Naive thymus-derived CD4-positive, alpha-beta T cell (primary cell): ENCODE measurements around the gene PAOX. TPM values are rescaled to one million over a fixed set of nuclear protein-coding genes. Genes with fewer than 3 reads are reported as not detected.

Experiments
- ATAC-seq: fragments of 150-1000 bp; cut with Tn5 transposase; 2 replicates; pipeline ENCODE4 v1.10.0; 2021; ENCODE audit warnings: mild to moderate bottlenecking, moderate library complexity
- CTCF ChIA-PET: fragments of 350-600 bp; sonication (Branson Sonifier 250); formaldehyde crosslinking; loops from one replicate; lab custom pipeline; 2021; ENCODE audit warnings: antibody characterized with exemption; lab: Charles Lee
- POLR2A ChIA-PET: fragments of 350-600 bp; sonication (Branson Sonifier 250); formaldehyde crosslinking; loops from one replicate; lab custom pipeline; 2021; ENCODE audit warnings: antibody characterized with exemption, inconsistent platforms; lab: Charles Lee
- DNase-seq, 9 donors: peaks; one replicate each; pipeline versions ENCODE4 v3.0.0 to v3.0.0-alpha.2; 2020 to 2022; ENCODE audit warnings: mixed read lengths in 1 of 9
- H3K27ac ChIP-seq: one replicate; pipeline ENCODE4 v1.7.0; 2013; ENCODE audit warnings: mild to moderate bottlenecking, low read depth, low read length, moderate library complexity
- H3K27me3 ChIP-seq, 2 donors: one replicate each; pipeline ENCODE4 v1.7.0; 2013; ENCODE audit warnings: low read length in 2 of 2, mild to moderate bottlenecking in 2 of 2, moderate library complexity in 2 of 2; ENCODE audit not compliant: control insufficient read depth in 2 of 2, insufficient read depth in 2 of 2
- H3K36me3 ChIP-seq, 3 experiments: 1 replicate in 2 of 3; 2 replicates in 1 of 3; pipeline ENCODE4 v1.7.0; 2013; ENCODE audit warnings: low read length in 3 of 3, mild to moderate bottlenecking in 3 of 3, moderate library complexity in 1 of 3; ENCODE audit not compliant: insufficient read depth in 3 of 3, control insufficient read depth in 2 of 3
- H3K4me1 ChIP-seq, 2 donors: one replicate each; pipeline ENCODE4 v1.7.0; 2013; ENCODE audit warnings: low read length in 2 of 2, mild to moderate bottlenecking in 2 of 2, moderate library complexity in 1 of 2; ENCODE audit not compliant: control insufficient read depth in 2 of 2, insufficient read depth in 2 of 2
- H3K4me3 ChIP-seq: 2 replicates; pipeline ENCODE4 v1.7.0; 2013; ENCODE audit warnings: mild to moderate bottlenecking, low read length
- H3K9me3 ChIP-seq, 3 experiments: 1 replicate in 2 of 3; 2 replicates in 1 of 3; pipeline ENCODE4 v1.7.0; 2013; ENCODE audit warnings: low read length in 3 of 3; ENCODE audit not compliant: control insufficient read depth in 2 of 3
- H3K27ac Mint-ChIP-seq, 9 donors: one replicate each; pipeline ENCODE4 v1.8.0; 2020 to 2022; ENCODE audit warnings: mixed read lengths in 9 of 9, mild to moderate bottlenecking in 8 of 9, moderate library complexity in 5 of 9, inconsistent platforms in 2 of 9
- H3K27me3 Mint-ChIP-seq, 5 donors: one replicate each; pipeline ENCODE4 v1.8.0; 2021 to 2022; ENCODE audit warnings: mixed read lengths in 5 of 5, mild to moderate bottlenecking in 1 of 5
- H3K36me3 Mint-ChIP-seq, 5 donors: one replicate each; pipeline ENCODE4 v1.8.0; 2020 to 2022; ENCODE audit warnings: mixed read lengths in 5 of 5, mild to moderate bottlenecking in 3 of 5, inconsistent platforms in 1 of 5
- H3K4me1 Mint-ChIP-seq, 7 donors: one replicate each; pipeline ENCODE4 v1.8.0; 2020 to 2022; ENCODE audit warnings: mixed read lengths in 7 of 7, mild to moderate bottlenecking in 3 of 7, inconsistent platforms in 1 of 7
- H3K4me3 Mint-ChIP-seq, 10 donors: one replicate each; pipeline ENCODE4 v1.8.0; 2020 to 2022; ENCODE audit warnings: mild to moderate bottlenecking in 10 of 10, mixed read lengths in 10 of 10, moderate library complexity in 6 of 10, inconsistent platforms in 2 of 10
- H3K9me3 Mint-ChIP-seq, 11 donors: one replicate each; pipeline ENCODE4 v1.8.0; 2020 to 2022; ENCODE audit warnings: mixed read lengths in 11 of 11, mild to moderate bottlenecking in 4 of 11, inconsistent platforms in 1 of 11, moderate library complexity in 1 of 11
- intact Hi-C, 2 donors: fragments of 100-400 bp; cut with micrococcal nuclease; formaldehyde crosslinking; loops; one replicate each; pipeline ENCODE4 v1.15.1; 2023
- polyA plus RNA-seq, 2 donors: library from polyadenylated mRNA; unstranded; fragments of 300-500 nt; fragmentation: Illumina TruSeq; gene quantifications; one replicate each; pipeline ENCODE4 v1.2.3, GENCODE V29; 2021
- total RNA-seq, 6 experiments: library from RNA in 5 of 6; stranded (reverse) in 5 of 6; gene quantifications; 1 replicate in 5 of 6; 2 replicates in 1 of 6; pipeline ENCODE4 v1.2.3 and lab custom pipeline; 2021 to 2026

Gene PAOX
- total and polyA plus RNA-seq, 7 experiments from 2014 or later, result 1.6 to 9.8 (median 7.7) TPM

DNA sequence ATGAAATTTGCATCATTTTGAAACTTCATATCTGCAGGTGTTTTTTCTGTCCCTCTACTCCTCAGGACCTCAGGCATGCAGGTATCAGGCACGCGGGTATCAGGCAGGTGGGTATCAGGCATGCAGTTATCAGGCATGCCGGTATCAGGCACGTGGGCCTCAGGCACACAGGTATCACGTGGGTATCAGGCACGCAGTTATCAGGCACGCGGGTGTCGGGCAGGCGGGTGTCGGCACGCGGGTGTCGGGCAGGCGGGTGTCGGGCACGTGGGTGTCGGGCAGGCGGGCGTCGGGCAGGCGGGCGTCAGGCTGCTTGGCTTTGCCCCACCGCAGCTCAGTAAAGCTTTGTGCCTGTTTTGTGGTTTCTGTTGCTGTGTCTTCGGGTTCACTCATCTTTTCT, 36.7 kb downstream of the PAOX start:
- H3K4me1 ChIP-seq, result no peaks in the 10 kb centered on the region
- Mint-ChIP-seq H3K36me3 (peaks cover 37 to 51% (median 45%) of the 10 kb centered on the region in 5 donors), H3K27ac (no peak overlapping the region), H3K27me3 (no peaks in the 10 kb centered on the region), H3K9me3 (peaks cover 0 to 39% (median 21%) of the 10 kb centered on the region in 11 donors), H3K4me3 (no peak overlapping the region), H3K4me1 (peaks cover 0 to 7% (median 4%) of the 10 kb centered on the region in 7 donors)
- no peak overlapping the region for H3K27ac ChIP-seq
- H3K27me3 ChIP-seq, result no peaks in the 10 kb centered on the region
- intact Hi-C loops, result no loop called here
- CTCF ChIA-PET, result no interaction called here
- H3K4me3 ChIP-seq, result no peak overlapping the region
- peaks cover 0 to 18% (median 12%) of the 10 kb centered on the region in 3 experiments for H3K9me3 ChIP-seq
- POLR2A ChIA-PET, result no interaction called here
- peaks cover 15 to 66% (median 20%) of the 10 kb centered on the region in 3 experiments for H3K36me3 ChIP-seq
- no peak for ATAC-seq
- DNase-seq, result no peak

- no peaks in the 10 kb centered on the region for H3K9me3 ChIP-seq
- H3K27me3 Mint-ChIP-seq, result peaks cover 0 to 16% (median 0%) of the 10 kb centered on the region in 5 donors
- H3K36me3 ChIP-seq, result peaks cover 0 to 45% (median under 1%) of the 10 kb centered on the region in 3 experiments
- H3K27me3 ChIP-seq, result no peaks in the 10 kb centered on the region
- no peaks in the 10 kb centered on the region for H3K4me1 ChIP-seq
- no peak overlapping the region for H3K4me3 Mint-ChIP-seq
- peaks cover 0 to 5% (median 0%) of the 10 kb centered on the region in 7 donors for H3K4me1 Mint-ChIP-seq
- peaks cover 0 to 13% (median 6%) of the 10 kb centered on the region in 11 donors for H3K9me3 Mint-ChIP-seq
- CTCF ChIA-PET, result no interaction called here
- POLR2A ChIA-PET, result no interaction called here
- no peak for DNase-seq
- H3K36me3 Mint-ChIP-seq, result peaks cover 18 to 24% (median 20%) of the 10 kb centered on the region in 5 donors
- H3K4me3 ChIP-seq, result no peak overlapping the region
- intact Hi-C loops, result no loop called here
- H3K27ac ChIP-seq, result no peak overlapping the region
- no peak overlapping the region for H3K27ac Mint-ChIP-seq
- no peak for ATAC-seq
Observed at GRCh38 chr10:133418289-133418993, 39.4 kb downstream of the PAOX start.

DNA sequence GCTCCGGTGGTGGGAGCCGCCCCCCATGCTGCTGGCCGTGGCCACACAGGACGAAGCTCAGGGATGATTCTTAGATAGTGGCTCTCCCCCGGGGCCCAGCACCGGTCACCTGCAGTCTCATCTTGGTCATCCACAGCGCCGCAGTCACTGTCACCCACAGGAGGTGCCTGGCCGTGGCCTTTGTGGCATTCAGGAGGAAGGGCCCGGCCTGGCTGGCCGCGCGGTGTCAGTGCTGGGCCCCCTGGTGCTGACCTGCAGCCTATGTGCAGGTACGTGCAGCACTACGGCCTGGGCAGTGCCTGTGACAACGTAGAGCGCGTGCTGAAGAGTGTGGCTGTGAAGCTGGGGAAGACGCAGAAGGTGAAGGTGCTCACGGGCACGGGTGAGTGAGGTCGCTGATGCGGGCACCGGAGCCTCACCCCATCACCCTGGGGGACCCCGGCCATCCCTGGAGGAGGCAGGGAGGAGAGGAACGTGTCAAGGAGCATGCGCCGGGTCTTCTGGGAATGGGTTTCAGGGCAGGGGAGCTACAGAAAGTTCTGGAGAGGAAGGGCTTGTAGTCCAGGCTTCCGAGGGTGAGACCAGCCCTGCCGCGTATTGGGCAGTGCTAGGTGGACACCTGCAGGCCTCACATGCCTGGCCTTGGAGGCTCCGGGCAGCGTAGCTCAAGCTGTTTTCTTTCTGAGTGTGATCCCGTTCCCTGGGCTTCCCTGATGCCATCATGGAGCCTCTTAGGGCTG, 40.3 kb downstream of the PAOX start:
- Histone ChIP-seq H3K36me3 (peaks cover 0 to 45% (median 0%) of the 10 kb centered on the region in 3 experiments), H3K4me1 (no peaks in the 10 kb centered on the region), H3K4me3 (no peak overlapping the region), H3K27me3 (no peaks in the 10 kb centered on the region), H3K27ac (no peak overlapping the region), H3K9me3 (no peaks in the 10 kb centered on the region)
- Mint-ChIP-seq H3K27me3 (peaks cover 0 to 19% (median 0%) of the 10 kb centered on the region in 5 donors), H3K27ac (peak overlapping the region in 1 of 9 donors; percentile 20), H3K4me1 (peaks cover 0 to 7% (median 0%) of the 10 kb centered on the region in 7 donors), H3K4me3 (no peak overlapping the region), H3K9me3 (peaks cover 0 to 11% (median 5%) of the 10 kb centered on the region in 11 donors), H3K36me3 (peaks cover 15 to 21% (median 16%) of the 10 kb centered on the region in 5 donors)
- ATAC-seq (no peak), DNase-seq (no peak)
- POLR2A ChIA-PET, result no interaction called here
- intact Hi-C loops, result no loop called here
- CTCF ChIA-PET, result no interaction called here

DNA sequence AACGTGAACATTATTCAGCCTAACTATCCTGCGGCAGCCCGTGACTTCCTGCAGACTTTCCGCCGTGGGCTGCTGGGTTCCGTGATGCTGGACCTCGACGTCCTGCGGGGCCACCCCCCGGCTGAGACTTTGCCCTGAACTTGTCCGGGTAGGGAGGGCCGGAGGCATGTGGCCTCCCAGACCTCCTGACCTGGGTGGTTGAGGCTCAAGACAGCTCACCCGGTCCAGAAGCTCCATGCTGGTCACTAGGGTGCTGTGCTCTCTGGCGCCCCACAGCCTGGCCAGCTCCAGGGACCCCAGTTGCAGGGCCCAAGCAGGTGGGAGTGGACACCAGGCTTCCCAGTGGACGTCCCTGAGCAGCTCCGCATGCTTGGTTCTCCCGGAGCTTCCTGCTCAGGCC, 41.0 kb downstream of the PAOX start:
- H3K9me3 Mint-ChIP-seq, result peaks cover 0 to 11% (median 5%) of the 10 kb centered on the region in 11 donors
- ChIA-PET POLR2A (no interaction called here), CTCF (no interaction called here)
- H3K4me1 Mint-ChIP-seq, result peaks cover 0 to 7% (median 0%) of the 10 kb centered on the region in 7 donors
- no peak for DNase-seq
- Histone ChIP-seq H3K27me3 (no peaks in the 10 kb centered on the region), H3K36me3 (peaks cover 0 to 43% (median 0%) of the 10 kb centered on the region in 3 experiments), H3K27ac (no peak overlapping the region), H3K9me3 (no peaks in the 10 kb centered on the region), H3K4me1 (no peaks in the 10 kb centered on the region), H3K4me3 (no peak overlapping the region)
- H3K4me3 Mint-ChIP-seq, result no peak overlapping the region
- intact Hi-C loops, result no loop called here
- ATAC-seq, result no peak
- H3K27me3 Mint-ChIP-seq, result peaks cover 0 to 19% (median 0%) of the 10 kb centered on the region in 5 donors
- H3K36me3 Mint-ChIP-seq, result peaks cover 13 to 20% (median 15%) of the 10 kb centered on the region in 5 donors
- no peak overlapping the region for H3K27ac Mint-ChIP-seq

DNA sequence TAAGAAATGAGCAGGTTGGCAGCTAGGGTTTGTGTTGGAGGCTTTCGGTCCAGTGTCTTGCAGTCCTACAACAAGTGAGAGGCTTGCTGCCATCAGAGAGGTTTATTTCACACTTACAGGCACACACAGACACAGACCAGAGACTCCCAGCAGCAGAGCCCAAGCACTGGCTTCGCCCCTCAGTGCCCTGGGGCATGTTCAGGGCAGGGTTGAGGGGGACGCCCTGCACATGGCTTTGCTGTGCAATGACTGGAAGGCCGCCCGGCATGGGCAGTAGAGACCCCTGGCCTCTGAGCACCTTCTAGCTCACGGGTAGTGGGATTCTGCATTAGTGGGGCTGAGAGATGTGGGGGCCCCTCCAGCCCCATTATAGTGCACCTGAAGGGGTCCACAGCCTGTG, 41.5 kb downstream of the PAOX start:
- Mint-ChIP-seq H3K27ac (no peak overlapping the region), H3K9me3 (peaks cover 0 to 6% (median 2%) of the 10 kb centered on the region in 11 donors), H3K36me3 (peaks cover 8 to 15% (median 10%) of the 10 kb centered on the region in 5 donors), H3K4me1 (peaks cover 0 to 5% (median 0%) of the 10 kb centered on the region in 7 donors), H3K4me3 (no peak overlapping the region), H3K27me3 (peaks cover 0 to 19% (median 0%) of the 10 kb centered on the region in 5 donors)
- ChIA-PET CTCF (no interaction called here), POLR2A (no interaction called here)
- H3K27ac ChIP-seq, result no peak overlapping the region
- ATAC-seq, result no peak
- peaks cover 0 to 38% (median 0%) of the 10 kb centered on the region in 3 experiments for H3K36me3 ChIP-seq
- no peaks in the 10 kb centered on the region for H3K27me3 ChIP-seq
- no peaks in the 10 kb centered on the region for H3K4me1 ChIP-seq
- no peak overlapping the region for H3K4me3 ChIP-seq
- intact Hi-C loops, result no loop called here
- no peak for DNase-seq
- H3K9me3 ChIP-seq, result no peaks in the 10 kb centered on the region

DNA sequence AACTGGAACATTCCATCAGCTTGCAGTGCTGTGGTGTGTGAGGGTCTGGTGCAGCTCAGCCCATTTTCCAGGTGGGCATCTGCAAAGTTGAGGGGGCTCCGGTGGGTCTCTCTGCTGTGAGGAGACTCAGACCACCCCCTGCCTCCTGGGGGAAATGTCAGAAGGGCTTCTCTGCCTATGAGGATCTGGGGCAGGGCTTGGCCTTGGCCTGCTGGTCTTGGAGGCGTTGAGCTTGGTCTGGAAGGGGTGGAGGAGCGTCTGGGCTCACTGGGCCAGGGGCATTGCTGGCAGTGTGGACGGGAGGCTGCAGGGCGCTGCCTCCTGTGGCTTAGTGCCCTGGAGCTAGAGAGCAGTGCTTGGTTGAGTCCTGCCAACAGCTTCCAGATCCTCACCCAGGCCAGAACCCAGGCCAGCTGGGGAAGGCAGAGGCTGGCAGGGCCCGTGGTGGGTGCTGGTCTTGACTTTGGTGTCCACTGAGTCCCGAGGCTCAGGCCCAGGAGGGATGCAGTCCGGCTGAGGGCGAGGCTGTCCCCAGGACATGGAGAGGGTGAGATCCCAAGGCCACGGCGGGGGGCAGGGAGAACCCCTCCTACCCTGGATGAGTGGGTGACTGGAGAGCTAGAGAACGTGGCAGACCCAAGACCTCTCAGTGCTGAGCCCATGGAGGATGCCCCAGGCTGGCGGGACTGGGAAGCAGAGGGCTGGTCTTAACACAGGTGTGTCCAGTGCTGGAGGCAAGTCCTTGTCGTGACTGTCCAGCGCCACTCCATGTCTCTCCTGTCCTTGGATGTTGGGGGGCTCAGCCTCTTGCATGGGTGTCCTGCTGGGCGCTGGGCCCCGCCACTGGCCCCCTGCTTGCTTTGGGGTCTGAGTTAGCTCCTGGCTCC, 42.5 kb downstream of the PAOX start:
- no peaks in the 10 kb centered on the region for H3K4me1 ChIP-seq
- ATAC-seq (no peak), DNase-seq (no peak)
- ChIA-PET POLR2A (no interaction called here), CTCF (no interaction called here)
- intact Hi-C loops, result no loop called here
- no peaks in the 10 kb centered on the region for H3K9me3 ChIP-seq
- peaks cover 0 to 3% (median 0%) of the 10 kb centered on the region in 7 donors for H3K4me1 Mint-ChIP-seq
- no peak overlapping the region for H3K4me3 ChIP-seq
- no peaks in the 10 kb centered on the region for H3K9me3 Mint-ChIP-seq
- peaks cover 0 to 8% (median 4%) of the 10 kb centered on the region in 5 donors for H3K36me3 Mint-ChIP-seq
- H3K27me3 Mint-ChIP-seq, result peaks cover 0 to 19% (median 0%) of the 10 kb centered on the region in 5 donors
- H3K36me3 ChIP-seq, result peaks cover 0 to 34% (median 0%) of the 10 kb centered on the region in 3 experiments
- H3K4me3 Mint-ChIP-seq, result peak overlapping the region in 3 of 10 donors; percentile 18 to 73 (median 38)
- H3K27ac ChIP-seq, result no peak overlapping the region
- H3K27me3 ChIP-seq, result no peaks in the 10 kb centered on the region
- peak overlapping the region in 1 of 9 donors; percentile 28 for H3K27ac Mint-ChIP-seq
